Trophoblast cell (in vitro differentiated cells and primary cell): ENCODE results near the gene STRA6. TPM values are rescaled to one million over a fixed set of nuclear protein-coding genes. Genes with fewer than 3 reads are reported as not detected.

Source experiments
- DNase-seq, 2 donors: peaks; one replicate each; pipeline ENCODE4 v3.0.0-alpha.2; 2016
- H2AFZ ChIP-seq: 2 replicates; pipeline ENCODE4 v1.6.1; 2013; ENCODE audit warnings: low read length, moderate library complexity, mild to moderate bottlenecking; ENCODE audit not compliant: insufficient read depth, poor library complexity
- H2AK5ac ChIP-seq: 2 replicates; pipeline ENCODE4 v1.6.1; 2013; ENCODE audit warnings: mild to moderate bottlenecking, low read length
- H2BK120ac ChIP-seq: 2 replicates; pipeline ENCODE4 v1.6.1; 2013; ENCODE audit warnings: low read length, mild to moderate bottlenecking, moderate library complexity; ENCODE audit not compliant: insufficient read depth, poor library complexity
- H2BK12ac ChIP-seq: 2 replicates; pipeline ENCODE4 v1.6.1; 2013; ENCODE audit warnings: mild to moderate bottlenecking, low read length, moderate library complexity
- H2BK5ac ChIP-seq: 2 replicates; pipeline ENCODE4 v1.6.1; 2013; ENCODE audit warnings: low read length, low read depth, moderate library complexity, mild to moderate bottlenecking; ENCODE audit not compliant: poor library complexity
- H3K14ac ChIP-seq: 2 replicates; pipeline ENCODE4 v1.6.1; 2013; ENCODE audit warnings: mild to moderate bottlenecking, low read length
- H3K18ac ChIP-seq: 2 replicates; pipeline ENCODE4 v1.6.1; 2013; ENCODE audit warnings: mild to moderate bottlenecking, low read length
- H3K23ac ChIP-seq: 2 replicates; pipeline ENCODE4 v1.6.1; 2013; ENCODE audit warnings: low read length
- H3K27ac ChIP-seq: 2 replicates; pipeline ENCODE4 v1.5.1; 2013; ENCODE audit warnings: low read depth, mild to moderate bottlenecking, inconsistent platforms, low read length, moderate library complexity
- H3K27me3 ChIP-seq: 2 replicates; pipeline ENCODE4 v1.6.1; 2013; ENCODE audit warnings: inconsistent platforms, mild to moderate bottlenecking, low read length, moderate library complexity; ENCODE audit not compliant: insufficient read depth
- H3K36me3 ChIP-seq, 2 experiments: 1 replicate in 1 of 2; 2 replicates in 1 of 2; pipeline ENCODE4 v1.6.1; 2013; ENCODE audit warnings: low read length in 2 of 2, mild to moderate bottlenecking in 2 of 2, moderate library complexity in 1 of 2; ENCODE audit not compliant: insufficient read depth in 2 of 2, control insufficient read depth in 1 of 2
- H3K4ac ChIP-seq: 2 replicates; pipeline ENCODE4 v1.6.1; 2013; ENCODE audit warnings: low read depth, mild to moderate bottlenecking, low read length, moderate library complexity
- H3K4me1 ChIP-seq, 2 experiments: 1 replicate in 1 of 2; 2 replicates in 1 of 2; pipeline ENCODE4 v1.6.1; 2013; ENCODE audit warnings: low read length in 2 of 2, mild to moderate bottlenecking in 2 of 2, moderate library complexity in 1 of 2; ENCODE audit not compliant: insufficient read depth in 2 of 2, control insufficient read depth in 1 of 2
- H3K4me2 ChIP-seq: 2 replicates; pipeline ENCODE4 v1.6.1; 2013; ENCODE audit warnings: inconsistent platforms, mild to moderate bottlenecking, low read length, moderate library complexity
- H3K4me3 ChIP-seq: 2 replicates; pipeline ENCODE4 v1.5.1; 2013; ENCODE audit warnings: mild to moderate bottlenecking, low read depth, low read length, inconsistent platforms
- H3K79me1 ChIP-seq: one replicate; pipeline ENCODE4 v1.6.1; 2013; ENCODE audit warnings: low read length
- H3K79me2 ChIP-seq: 2 replicates; pipeline ENCODE4 v1.6.1; 2013; ENCODE audit warnings: low read length, mild to moderate bottlenecking; ENCODE audit not compliant: control insufficient read depth, insufficient read depth, poor library complexity
- H3K9ac ChIP-seq: 2 replicates; pipeline ENCODE4 v1.6.1; 2013; ENCODE audit warnings: mild to moderate bottlenecking, low read length
- H3K9me3 ChIP-seq: 2 replicates; pipeline ENCODE4 v1.6.1; 2013; ENCODE audit warnings: low read depth, mild to moderate bottlenecking, control low read depth, inconsistent platforms, low read length; ENCODE audit not compliant: insufficient read depth
- H4K12ac ChIP-seq: 2 replicates; pipeline ENCODE4 v1.6.1; 2013; ENCODE audit warnings: low read depth, mild to moderate bottlenecking, low read length, moderate library complexity
- H4K8ac ChIP-seq: 2 replicates; pipeline ENCODE4 v1.6.1; 2013; ENCODE audit warnings: low read depth, mild to moderate bottlenecking, low read length, moderate library complexity
- H4K91ac ChIP-seq: one replicate; pipeline ENCODE4 v1.6.1; 2013; ENCODE audit warnings: low read depth, mild to moderate bottlenecking, low read length, moderate library complexity
- WGBS: extraction: QIAGEN DNeasy Blood & Tissue Kit; methylation state at CpG from one replicate; pipeline ENCODE4 v1.1.7; 2013; ENCODE audit warnings: missing lambda C conversion rate; ENCODE audit not compliant: insufficient read length, insufficient coverage; ENCODE audit errors: extremely low coverage; 5-methylcytosine and 5-hydroxymethylcytosine counted together
- polyA plus RNA-seq: library from polyadenylated mRNA; stranded (reverse); fragments of 200-250 nt; gene quantifications from 2 replicates; pipeline ENCODE4 v1.2.3, GENCODE V29; 2013

STRA6 gene
- polyA plus RNA-seq, result 9.9 and 10.6 TPM in 2 replicates

DNA sequence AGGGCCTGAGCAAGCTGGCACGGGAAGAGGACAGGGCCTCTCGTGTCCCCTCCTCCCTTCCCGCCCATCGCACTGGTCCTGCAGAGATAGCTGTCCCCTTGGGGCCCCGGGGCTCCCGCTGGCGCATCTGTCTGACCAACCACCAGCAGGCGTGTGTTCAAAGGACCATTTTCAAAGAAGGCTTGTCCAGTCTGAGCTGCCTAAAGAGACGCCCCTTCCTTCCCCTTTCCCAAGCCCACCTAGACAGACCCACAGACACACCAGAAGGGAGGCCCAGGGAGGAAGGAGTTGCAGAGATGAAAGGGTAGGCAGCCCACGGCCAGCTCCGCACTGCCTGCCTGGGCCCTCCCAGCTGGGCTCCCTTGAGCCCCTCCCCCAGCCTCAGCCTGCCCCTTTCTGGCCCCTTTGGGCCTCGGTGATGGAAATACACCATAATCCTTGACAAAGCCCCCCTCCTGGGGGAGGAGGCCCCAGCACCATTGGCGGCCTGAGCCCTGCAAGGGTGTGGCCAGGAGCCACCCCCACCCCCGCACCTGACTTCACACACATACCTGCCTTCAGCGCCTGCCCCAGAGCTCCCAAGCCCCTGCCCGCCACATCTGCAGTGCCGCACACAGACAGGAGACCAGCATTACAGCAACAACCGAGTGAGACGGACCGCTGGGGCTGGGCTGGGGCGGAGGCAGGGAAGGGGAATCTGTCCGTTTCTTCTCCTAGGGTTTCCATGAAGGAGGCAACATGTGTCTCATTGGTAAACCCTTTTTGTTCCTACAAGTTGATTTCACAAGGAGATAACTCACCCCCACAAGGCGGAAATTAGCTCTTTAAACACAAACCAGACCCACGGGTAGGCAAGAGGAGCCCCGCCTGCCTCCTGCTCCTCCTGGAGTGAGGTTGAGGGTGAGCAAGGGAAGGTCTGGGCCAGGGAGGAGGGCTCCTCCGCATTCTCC is at the start of gene STRA6:
Gene STRA6, minus strand, starts transcription at position 336 of the 950 bp plus-strand sequence. CDS start 520 bp downstream, outside the sequence.
- peak within 1 kb of the TSS; percentile 8 for H3K14ac ChIP-seq
- no CpG with 5 or more reads among the region's 26 CpGs for WGBS

DNA sequence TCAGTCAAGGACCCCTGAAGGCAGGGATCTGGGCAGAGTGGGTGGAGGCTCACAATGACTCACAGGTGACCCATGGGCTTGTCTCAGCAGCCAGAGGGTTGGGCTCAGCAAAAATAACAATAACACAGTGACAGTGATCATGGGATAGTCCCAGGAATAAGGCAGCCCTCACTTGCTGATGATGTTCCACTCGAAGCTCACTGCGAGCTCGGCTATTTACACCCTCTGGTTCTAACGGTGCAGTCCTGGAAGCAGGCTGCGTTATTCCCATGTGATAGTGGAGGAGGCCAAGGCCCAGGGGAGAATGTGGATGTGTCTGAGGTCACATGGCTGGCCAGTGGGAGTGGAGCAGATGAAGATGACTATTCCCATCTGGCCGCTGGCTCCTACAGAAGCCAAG is 49.7 kb upstream of the STRA6 start:
- H3K9ac ChIP-seq, result no peak overlapping the region
- no peaks in the 10 kb centered on the region for H3K4me1 ChIP-seq
- no peaks in the 10 kb centered on the region for H3K36me3 ChIP-seq
- H3K23ac ChIP-seq, result no peak overlapping the region
- no peak overlapping the region for H3K27ac ChIP-seq
- DNase-seq, result no peak
- no peak overlapping the region for H3K4me3 ChIP-seq
- no peaks in the 10 kb centered on the region for H3K79me1 ChIP-seq
- H3K9me3 ChIP-seq, result peaks cover 2% of the 10 kb centered on the region
- no peak overlapping the region for H2AK5ac ChIP-seq
- H2BK120ac ChIP-seq, result no peak overlapping the region
- H3K27me3 ChIP-seq, result no peaks in the 10 kb centered on the region
- no peak overlapping the region for H4K91ac ChIP-seq
- no peak overlapping the region for H3K14ac ChIP-seq
- no peak overlapping the region for H4K8ac ChIP-seq
- H3K4ac ChIP-seq, result no peak overlapping the region
- no peak overlapping the region for H3K4me2 ChIP-seq
- H3K79me2 ChIP-seq, result no peaks in the 10 kb centered on the region
- no peak overlapping the region for H3K18ac ChIP-seq
- H2AFZ ChIP-seq, result no peak overlapping the region
- WGBS, result no CpG with 5 or more reads among the region's 6 CpGs
- H2BK5ac ChIP-seq, result no peak overlapping the region
- no peak overlapping the region for H2BK12ac ChIP-seq
- H4K12ac ChIP-seq, result no peak overlapping the region

More for the DNA sequence above, at the start of gene STRA6:
- H3K4me3 ChIP-seq, result no peak within 1 kb of the TSS
- H4K91ac ChIP-seq, result peak within 1 kb of the TSS; percentile 51
- H3K4me2 ChIP-seq, result peak within 1 kb of the TSS; percentile 27
- no peak within 1 kb of the TSS for H4K12ac ChIP-seq
- no peaks in the 10 kb centered on the region for H3K36me3 ChIP-seq
- H3K79me1 ChIP-seq, result peaks cover 3% of the 10 kb centered on the region
- no peak within 1 kb of the TSS for H2AFZ ChIP-seq
- peak within 1 kb of the TSS; percentile 41 for H3K9ac ChIP-seq
- H2BK12ac ChIP-seq, result no peak within 1 kb of the TSS
- no peak within 1 kb of the TSS for H3K18ac ChIP-seq
- no peak within 1 kb of the TSS for H2BK5ac ChIP-seq
- peak within 1 kb of the TSS; percentile 44 for H4K8ac ChIP-seq
- H3K4me1 ChIP-seq, result peaks cover 30% of the 10 kb centered on the region in 2 experiments
- no peak within 1 kb of the TSS for H3K4ac ChIP-seq
- no peak within 1 kb of the TSS for H2AK5ac ChIP-seq
- peak within 1 kb of the TSS; percentile 12 for H3K27ac ChIP-seq
- no peaks in the 10 kb centered on the region for H3K79me2 ChIP-seq
- peaks cover 2% of the 10 kb centered on the region for H3K9me3 ChIP-seq
- H3K27me3 ChIP-seq, result no peaks in the 10 kb centered on the region
- no peak within 1 kb of the TSS for H3K23ac ChIP-seq
- H2BK120ac ChIP-seq, result peak within 1 kb of the TSS; percentile 19
- peak in 1 of 2 donors; percentile 46 for DNase-seq

DNA sequence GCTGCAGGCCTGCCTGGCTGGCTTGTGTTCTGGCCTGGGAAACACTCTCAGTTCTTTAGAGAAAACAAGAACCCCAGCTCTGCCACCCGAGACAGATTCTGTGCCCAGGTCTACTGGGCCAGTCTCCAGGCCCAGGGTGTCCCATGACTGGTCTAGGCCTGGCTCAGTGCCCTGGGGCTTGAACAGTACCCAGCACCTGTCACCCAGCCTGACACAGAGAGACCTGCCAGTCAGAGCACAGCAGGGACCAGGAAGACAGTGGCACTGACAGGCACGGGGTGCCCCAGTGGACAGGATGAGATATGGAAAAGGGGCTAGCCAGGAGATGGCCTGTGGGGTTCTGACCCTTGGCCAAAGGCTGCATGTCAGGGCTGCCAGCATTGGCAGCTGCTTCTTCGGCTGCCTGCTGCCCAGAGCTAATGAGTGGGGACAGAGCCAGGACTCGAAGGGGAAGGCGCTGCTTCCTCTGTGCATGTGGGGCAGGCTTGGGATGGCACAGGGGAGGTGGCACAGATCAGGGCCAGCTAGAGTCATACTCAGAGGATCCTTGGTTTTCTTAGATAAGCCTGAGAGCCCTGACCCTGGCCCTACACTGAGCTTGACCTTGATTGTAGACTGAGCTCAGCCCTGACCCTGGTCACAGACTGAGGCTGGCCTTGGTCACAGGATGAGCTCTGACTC is 48.7 kb upstream of the STRA6 start:
- H4K91ac ChIP-seq, result no peak overlapping the region

DNA sequence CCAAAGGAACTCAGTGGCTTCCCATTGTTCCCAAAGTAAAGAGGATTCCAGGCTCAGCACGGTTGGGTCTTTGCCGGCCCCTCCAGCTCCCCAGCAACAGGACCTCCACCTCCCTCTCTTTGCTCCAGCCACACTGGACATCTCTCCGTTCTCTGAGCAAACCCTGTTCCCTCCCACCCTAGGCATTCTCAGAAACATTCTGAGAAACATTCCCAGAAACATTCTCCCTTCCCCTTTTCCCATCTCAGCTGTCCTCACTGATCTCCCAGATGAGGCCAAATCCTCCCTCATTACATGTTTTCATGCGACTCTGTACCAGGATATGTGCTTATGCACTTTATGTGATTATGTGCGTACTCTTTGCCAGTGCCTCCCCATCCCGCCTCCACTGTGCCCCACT is 47.7 kb upstream of the STRA6 start:
- no peak overlapping the region for H3K23ac ChIP-seq
- peaks cover 5% of the 10 kb centered on the region for H3K27me3 ChIP-seq
- no peak overlapping the region for H3K4me2 ChIP-seq
- H3K9ac ChIP-seq, result no peak overlapping the region
- no peak overlapping the region for H3K4ac ChIP-seq
- H2BK12ac ChIP-seq, result no peak overlapping the region
- H3K36me3 ChIP-seq, result no peaks in the 10 kb centered on the region
- no peaks in the 10 kb centered on the region for H3K4me1 ChIP-seq
- H3K79me2 ChIP-seq, result no peaks in the 10 kb centered on the region
- no peaks in the 10 kb centered on the region for H3K79me1 ChIP-seq
- H3K4me3 ChIP-seq, result no peak overlapping the region
- no peak overlapping the region for H3K14ac ChIP-seq
- peaks cover 2% of the 10 kb centered on the region for H3K9me3 ChIP-seq
- no CpG with 5 or more reads among the region's 6 CpGs for WGBS
- H4K8ac ChIP-seq, result no peak overlapping the region
- no peak overlapping the region for H3K18ac ChIP-seq
- H4K12ac ChIP-seq, result no peak overlapping the region
- no peak overlapping the region for H2BK120ac ChIP-seq
- no peak overlapping the region for H4K91ac ChIP-seq
- no peak for DNase-seq
- H2BK5ac ChIP-seq, result no peak overlapping the region
- no peak overlapping the region for H2AK5ac ChIP-seq
- H2AFZ ChIP-seq, result no peak overlapping the region
- H3K27ac ChIP-seq, result no peak overlapping the region

More for the DNA sequence above, 48.7 kb upstream of the STRA6 start:
- Histone ChIP-seq H3K4me2 (no peak overlapping the region), H3K27ac (no peak overlapping the region), H4K12ac (no peak overlapping the region), H4K8ac (no peak overlapping the region), H3K14ac (no peak overlapping the region), H3K4me1 (no peaks in the 10 kb centered on the region), H2AK5ac (no peak overlapping the region), H2BK120ac (no peak overlapping the region), H3K4ac (no peak overlapping the region), H3K36me3 (no peaks in the 10 kb centered on the region), H2BK12ac (no peak overlapping the region), H2BK5ac (no peak overlapping the region), H3K79me1 (no peaks in the 10 kb centered on the region), H3K27me3 (no peaks in the 10 kb centered on the region), H3K9ac (no peak overlapping the region), H2AFZ (no peak overlapping the region), H3K23ac (no peak overlapping the region), H3K4me3 (no peak overlapping the region), H3K18ac (no peak overlapping the region), H3K9me3 (peaks cover 2% of the 10 kb centered on the region), H3K79me2 (no peaks in the 10 kb centered on the region)
- no peak for DNase-seq
- no CpG with 5 or more reads among the region's 5 CpGs for WGBS
